GM19099 (cell line): ENCODE measurements around the gene BAIAP3.

Source experiments
- POLR2A ChIP-seq: IDR thresholded peaks from 3 replicates; pipeline ENCODE4 v1.6.1; 2011; ENCODE audit warnings: low read depth; ENCODE audit not compliant: insufficient read length; ENCODE audit errors: extremely low read depth

The BAIAP3 gene

GRCh38 chr16:1357906-1358566 is 24.6 kb downstream of the BAIAP3 start:
- no peak for TF ChIP-seq POLR2A

GRCh38 chr16:1361685-1362360 is 28.4 kb downstream of the BAIAP3 start:
- no peak for TF ChIP-seq POLR2A

GRCh38 chr16:1362807-1363206 is 29.4 kb downstream of the BAIAP3 start:
- TF ChIP-seq POLR2A = no peak

GRCh38 chr16:1363501-1364041 is 30.1 kb downstream of the BAIAP3 start:
- TF ChIP-seq POLR2A = no peak

GRCh38 chr16:1364510-1364909 is 31.1 kb downstream of the BAIAP3 start:
- TF ChIP-seq POLR2A = no peak

- TF ChIP-seq POLR2A = no peak
Measured at GRCh38 chr16:1366060-1366711, 32.7 kb downstream of the BAIAP3 start.

GRCh38 chr16:1366712-1367299 is 33.4 kb downstream of the BAIAP3 start:
- no peak for TF ChIP-seq POLR2A

- TF ChIP-seq POLR2A = no peak
Measured at GRCh38 chr16:1367486-1368174, 34.2 kb downstream of the BAIAP3 start.

GRCh38 chr16:1371054-1371978 is 37.9 kb downstream of the BAIAP3 start:
- TF ChIP-seq POLR2A = no peak

GRCh38 chr16:1372292-1372950 is 39.0 kb downstream of the BAIAP3 start:
- no peak for TF ChIP-seq POLR2A

GRCh38 chr16:1374418-1375297 is 41.2 kb downstream of the BAIAP3 start:
- no peak for TF ChIP-seq POLR2A

- no peak for TF ChIP-seq POLR2A
Measured at GRCh38 chr16:1375298-1375640, 41.8 kb downstream of the BAIAP3 start.
